ENCODE measurements around the gene CELSR1.

Gene CELSR1, protein sequence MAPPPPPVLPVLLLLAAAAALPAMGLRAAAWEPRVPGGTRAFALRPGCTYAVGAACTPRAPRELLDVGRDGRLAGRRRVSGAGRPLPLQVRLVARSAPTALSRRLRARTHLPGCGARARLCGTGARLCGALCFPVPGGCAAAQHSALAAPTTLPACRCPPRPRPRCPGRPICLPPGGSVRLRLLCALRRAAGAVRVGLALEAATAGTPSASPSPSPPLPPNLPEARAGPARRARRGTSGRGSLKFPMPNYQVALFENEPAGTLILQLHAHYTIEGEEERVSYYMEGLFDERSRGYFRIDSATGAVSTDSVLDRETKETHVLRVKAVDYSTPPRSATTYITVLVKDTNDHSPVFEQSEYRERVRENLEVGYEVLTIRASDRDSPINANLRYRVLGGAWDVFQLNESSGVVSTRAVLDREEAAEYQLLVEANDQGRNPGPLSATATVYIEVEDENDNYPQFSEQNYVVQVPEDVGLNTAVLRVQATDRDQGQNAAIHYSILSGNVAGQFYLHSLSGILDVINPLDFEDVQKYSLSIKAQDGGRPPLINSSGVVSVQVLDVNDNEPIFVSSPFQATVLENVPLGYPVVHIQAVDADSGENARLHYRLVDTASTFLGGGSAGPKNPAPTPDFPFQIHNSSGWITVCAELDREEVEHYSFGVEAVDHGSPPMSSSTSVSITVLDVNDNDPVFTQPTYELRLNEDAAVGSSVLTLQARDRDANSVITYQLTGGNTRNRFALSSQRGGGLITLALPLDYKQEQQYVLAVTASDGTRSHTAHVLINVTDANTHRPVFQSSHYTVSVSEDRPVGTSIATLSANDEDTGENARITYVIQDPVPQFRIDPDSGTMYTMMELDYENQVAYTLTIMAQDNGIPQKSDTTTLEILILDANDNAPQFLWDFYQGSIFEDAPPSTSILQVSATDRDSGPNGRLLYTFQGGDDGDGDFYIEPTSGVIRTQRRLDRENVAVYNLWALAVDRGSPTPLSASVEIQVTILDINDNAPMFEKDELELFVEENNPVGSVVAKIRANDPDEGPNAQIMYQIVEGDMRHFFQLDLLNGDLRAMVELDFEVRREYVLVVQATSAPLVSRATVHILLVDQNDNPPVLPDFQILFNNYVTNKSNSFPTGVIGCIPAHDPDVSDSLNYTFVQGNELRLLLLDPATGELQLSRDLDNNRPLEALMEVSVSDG (N-terminal part only)

GRCh38 chr22:46537225-46537945 lies at the start of gene CELSR1:
Gene CELSR1 (minus strand): TSS chr22:46537620. CDS start chr22:46537170, 450 bp downstream.
- no peak for DNase-seq (ENCODE audit: low read depth, low spot score)

GRCh38 chr22:46587061-46587460 lies 49.6 kb upstream of the CELSR1 start:
- no peak for DNase-seq (ENCODE audit: low read depth, low spot score)

DNA sequence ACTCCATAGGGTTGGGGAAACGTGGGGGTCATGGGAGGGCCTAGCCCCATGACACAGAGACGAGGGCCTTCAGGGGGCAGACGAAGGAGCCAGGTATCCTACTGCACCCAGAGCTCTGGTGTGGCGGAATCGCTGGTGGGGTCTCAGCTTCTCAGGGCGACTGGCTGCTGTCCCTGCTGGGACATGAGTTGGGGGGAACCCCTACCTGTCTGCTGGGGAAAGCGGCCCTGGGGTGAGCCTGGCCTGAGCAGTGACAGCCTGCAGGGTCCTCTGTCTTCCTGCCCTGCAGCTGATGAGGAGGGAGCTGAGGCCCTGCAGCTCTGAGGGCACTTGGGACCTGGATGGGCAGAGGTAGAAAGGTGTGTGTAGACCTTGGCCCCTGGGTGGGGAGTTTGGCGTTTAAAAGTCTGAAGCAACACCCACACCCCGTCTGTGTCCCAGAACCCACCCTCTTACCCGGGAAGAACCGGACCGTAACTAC lies 49.2 kb upstream of the CELSR1 start:
- no peak for DNase-seq (ENCODE audit: low read depth, low spot score)

GRCh38 chr22:46586123-46586519 lies 48.7 kb upstream of the CELSR1 start:
- no peak for DNase-seq (ENCODE audit: low read depth, low spot score)

- no peak for DNase-seq (ENCODE audit: low read depth, low spot score)
Measured at GRCh38 chr22:46585340-46586122, 48.1 kb upstream of the CELSR1 start.

- no peak for DNase-seq (ENCODE audit: low read depth, low spot score)
Measured at GRCh38 chr22:46584081-46584921, 46.9 kb upstream of the CELSR1 start.

- DNase-seq (ENCODE audit: low read depth, low spot score) = no peak
Measured at GRCh38 chr22:46583571-46583970, 46.2 kb upstream of the CELSR1 start.

DNA sequence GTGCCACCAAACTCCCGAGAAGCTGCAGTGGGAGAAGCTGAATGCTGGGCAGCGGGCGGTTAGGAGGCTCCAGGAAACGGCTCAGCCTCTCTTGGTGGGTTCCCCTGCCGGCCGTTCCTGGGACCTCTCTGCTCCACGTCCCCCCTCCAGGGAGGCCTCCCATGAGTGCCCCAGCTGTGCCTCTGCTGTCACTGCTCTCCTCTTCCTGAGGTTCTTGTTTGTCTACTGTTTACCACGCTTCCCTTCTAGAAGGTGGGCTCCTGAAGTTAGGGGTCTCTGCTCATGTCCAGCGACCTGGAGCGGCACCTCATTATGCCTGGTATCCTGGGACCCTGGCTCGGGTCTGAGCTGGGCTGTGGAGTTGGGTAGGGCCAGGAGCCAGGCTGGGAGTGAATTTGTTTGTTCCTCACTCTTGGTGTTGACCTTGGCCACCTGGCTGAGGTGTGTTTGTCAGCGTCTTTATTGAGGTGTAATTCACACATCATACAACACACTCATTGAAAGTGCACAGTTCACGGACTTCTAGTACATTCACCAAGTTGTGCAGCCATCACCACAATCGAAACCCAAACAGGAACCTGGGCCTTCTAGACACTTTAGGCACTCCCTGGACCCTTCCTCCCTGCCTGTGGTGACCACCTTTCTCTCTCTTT lies 45.0 kb upstream of the CELSR1 start:
- no peak for DNase-seq (ENCODE audit: low read depth, low spot score)

- DNase-seq (ENCODE audit: low read depth, low spot score) = no peak
Measured at GRCh38 chr22:46581538-46582244, 44.3 kb upstream of the CELSR1 start.

DNA sequence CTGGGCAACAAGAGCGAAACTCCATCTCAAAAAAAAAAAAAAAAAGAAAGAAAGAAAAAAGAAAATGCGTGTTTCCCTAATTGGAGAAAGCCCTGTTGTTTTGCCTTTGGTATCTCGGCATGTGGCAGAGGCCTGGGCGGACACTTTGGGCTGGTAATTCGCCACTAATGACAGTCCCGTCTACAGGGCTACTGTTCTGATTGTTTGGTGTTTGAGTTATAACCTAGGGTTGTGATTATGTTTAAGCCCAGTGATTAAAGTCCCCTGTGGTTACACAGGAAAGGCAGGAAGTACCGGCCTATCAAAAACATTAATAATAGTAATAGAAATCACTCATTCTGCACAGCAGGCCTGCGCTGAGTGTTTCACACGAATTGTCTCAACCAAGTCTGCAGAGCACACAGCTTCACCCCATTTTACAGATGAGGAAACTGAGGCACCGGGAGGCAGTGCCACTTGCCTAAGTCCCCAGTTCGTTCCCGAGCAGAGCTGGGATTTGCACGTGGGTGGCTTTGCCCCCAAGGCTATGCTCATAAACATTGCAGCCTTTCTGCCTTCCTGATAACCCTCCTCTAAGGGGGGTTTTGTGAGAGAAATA lies 43.6 kb upstream of the CELSR1 start:
- no peak for DNase-seq (ENCODE audit: low read depth, low spot score)

- no peak for DNase-seq (ENCODE audit: low read depth, low spot score)
Measured at GRCh38 chr22:46579751-46580449, 42.5 kb upstream of the CELSR1 start.

GRCh38 chr22:46578824-46579561 lies 41.6 kb upstream of the CELSR1 start:
- no peak for DNase-seq (ENCODE audit: low read depth, low spot score)

GRCh38 chr22:46578251-46578823 lies 40.9 kb upstream of the CELSR1 start:
- DNase-seq (ENCODE audit: low read depth, low spot score) = no peak

DNA sequence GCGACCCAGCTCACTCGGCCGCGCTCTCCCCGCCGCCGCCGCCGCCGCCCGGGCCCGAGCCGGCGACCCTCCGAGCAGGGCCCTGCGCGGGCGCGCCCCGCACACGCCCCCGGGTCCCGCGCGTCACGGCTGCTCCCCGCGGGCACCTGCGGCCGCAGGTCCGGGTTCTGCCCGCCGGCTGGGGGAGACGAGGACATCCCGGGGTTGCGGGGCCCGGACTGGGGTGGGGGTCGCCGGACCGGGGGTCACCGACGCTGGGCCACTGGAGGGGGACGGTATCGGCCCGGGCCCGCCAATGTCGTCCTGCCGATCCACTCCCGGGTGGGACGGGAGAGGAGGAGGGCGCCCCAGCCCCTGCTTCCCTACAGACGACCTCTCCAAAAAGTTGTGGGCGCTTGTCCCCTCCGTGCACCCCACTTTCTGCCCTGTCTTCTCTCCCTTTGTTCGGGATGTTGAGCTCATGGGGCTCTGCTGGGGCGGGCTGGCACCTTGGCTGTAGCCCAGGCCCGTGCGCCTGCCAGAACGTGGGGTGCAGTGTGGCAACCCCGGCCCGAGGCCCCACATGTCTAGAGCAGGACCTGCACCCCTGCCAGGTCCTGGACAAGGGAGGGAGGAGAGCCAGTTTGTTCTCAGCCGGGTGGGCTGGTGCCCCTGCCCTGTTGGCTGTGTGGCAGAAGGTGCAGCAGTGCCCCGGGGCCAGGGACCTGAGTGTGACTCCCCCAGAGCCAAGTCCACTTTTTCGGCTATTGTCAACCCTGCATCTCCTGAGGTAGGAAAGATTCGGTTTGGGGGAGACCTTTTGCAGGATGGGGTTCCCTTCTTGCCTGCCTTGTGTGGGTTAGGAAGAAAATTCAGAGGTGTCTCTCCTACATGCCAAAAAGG lies 40.2 kb upstream of the CELSR1 start:
- DNase-seq (ENCODE audit: low read depth, low spot score) = no peak

All from iPS DF 19.7 (cell line).